Mucosa of rectum (tissue), 2 donors: ENCODE results near the gene MSI2.
A peak's percentile ranks its signal among the peaks of the same experiment; 100 is the strongest.

Experiments
- H3K27ac ChIP-seq, 2 donors: one replicate each; pipeline ENCODE4 v1.7.0; 2013; ENCODE audit warnings: inconsistent platforms in 2 of 2, low read depth in 2 of 2, low read length in 2 of 2
- H3K27me3 ChIP-seq, 2 donors: one replicate each; pipeline ENCODE4 v1.7.0; 2013; ENCODE audit warnings: low read length in 2 of 2; ENCODE audit not compliant: control insufficient read depth in 2 of 2, insufficient read depth in 2 of 2
- H3K36me3 ChIP-seq, 2 donors: one replicate each; pipeline ENCODE4 v1.7.0; 2013; ENCODE audit warnings: low read length in 2 of 2; ENCODE audit not compliant: control insufficient read depth in 2 of 2, insufficient read depth in 2 of 2
- H3K4me1 ChIP-seq, 2 donors: one replicate each; pipeline ENCODE4 v1.7.0; 2013; ENCODE audit warnings: low read length in 2 of 2, mild to moderate bottlenecking in 1 of 2; ENCODE audit not compliant: control insufficient read depth in 2 of 2, insufficient read depth in 2 of 2
- H3K4me3 ChIP-seq, 2 donors: one replicate each; pipeline ENCODE4 v1.7.0; 2013; ENCODE audit warnings: low read length in 2 of 2
- H3K9ac ChIP-seq, 2 donors: one replicate each; pipeline ENCODE4 v1.7.0; 2013; ENCODE audit warnings: low read length in 2 of 2, low read depth in 1 of 2, mild to moderate bottlenecking in 1 of 2
- H3K9me3 ChIP-seq, 2 donors: one replicate each; pipeline ENCODE4 v1.7.0; 2013; ENCODE audit warnings: low read length in 2 of 2; ENCODE audit not compliant: control insufficient read depth in 2 of 2
- donor health status: healthy.
- donor health status: Normal muscosa, but diverticular disease.

MSI2 gene

GRCh38 chr17:57413848-57414651 lies 157.7 kb downstream of the MSI2 start:
- Histone ChIP-seq H3K4me3 (no peak overlapping the region), H3K9ac (no peak overlapping the region), H3K4me1 (peaks cover 7 to 9% of the 10 kb centered on the region in 2 donors), H3K9me3 (no peaks in the 10 kb centered on the region), H3K36me3 (no peaks in the 10 kb centered on the region), H3K27me3 (no peaks in the 10 kb centered on the region), H3K27ac (peak overlapping the region; percentile 45 to 78)

DNA sequence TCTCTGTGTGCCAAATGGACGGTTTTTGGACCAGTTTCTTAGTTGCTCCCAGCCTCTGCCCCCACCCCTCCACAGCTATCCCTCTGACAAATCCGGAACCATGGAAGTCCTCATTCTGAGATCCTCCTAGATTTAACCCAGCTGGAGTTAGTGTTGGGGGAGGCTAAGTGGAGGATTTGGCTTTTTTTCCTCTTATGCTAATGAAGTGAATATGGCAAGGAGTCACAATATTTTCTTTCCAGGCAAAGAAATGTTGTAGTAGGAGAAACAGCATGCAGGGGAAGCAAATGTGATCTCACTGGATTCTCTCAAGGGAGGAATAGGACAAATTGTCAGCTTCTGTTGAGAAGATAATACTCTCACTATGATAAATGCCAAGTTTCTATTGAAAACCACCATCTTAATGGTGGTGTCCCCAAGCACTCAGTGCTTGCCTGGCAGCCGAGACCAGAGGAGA lies 159.5 kb downstream of the MSI2 start:
- Histone ChIP-seq H3K4me1 (peaks cover 9 to 12% of the 10 kb centered on the region in 2 donors), H3K9me3 (no peaks in the 10 kb centered on the region), H3K9ac (no peak overlapping the region), H3K36me3 (no peaks in the 10 kb centered on the region), H3K27me3 (no peaks in the 10 kb centered on the region), H3K4me3 (no peak overlapping the region), H3K27ac (no peak overlapping the region)

- Histone ChIP-seq H3K36me3 (no peaks in the 10 kb centered on the region), H3K27me3 (no peaks in the 10 kb centered on the region), H3K4me3 (no peak overlapping the region), H3K9ac (no peak overlapping the region), H3K9me3 (no peaks in the 10 kb centered on the region), H3K4me1 (peaks cover 13 to 14% of the 10 kb centered on the region in 2 donors), H3K27ac (no peak overlapping the region)
Observed at GRCh38 chr17:57416369-57416768, 160.0 kb downstream of the MSI2 start.

- Histone ChIP-seq H3K9ac (no peak overlapping the region), H3K4me1 (peaks cover 15 to 20% of the 10 kb centered on the region in 2 donors), H3K27ac (no peak overlapping the region), H3K4me3 (no peak overlapping the region), H3K9me3 (no peaks in the 10 kb centered on the region), H3K36me3 (no peaks in the 10 kb centered on the region), H3K27me3 (no peaks in the 10 kb centered on the region)
Observed at GRCh38 chr17:57417956-57418355, 161.6 kb downstream of the MSI2 start.

DNA sequence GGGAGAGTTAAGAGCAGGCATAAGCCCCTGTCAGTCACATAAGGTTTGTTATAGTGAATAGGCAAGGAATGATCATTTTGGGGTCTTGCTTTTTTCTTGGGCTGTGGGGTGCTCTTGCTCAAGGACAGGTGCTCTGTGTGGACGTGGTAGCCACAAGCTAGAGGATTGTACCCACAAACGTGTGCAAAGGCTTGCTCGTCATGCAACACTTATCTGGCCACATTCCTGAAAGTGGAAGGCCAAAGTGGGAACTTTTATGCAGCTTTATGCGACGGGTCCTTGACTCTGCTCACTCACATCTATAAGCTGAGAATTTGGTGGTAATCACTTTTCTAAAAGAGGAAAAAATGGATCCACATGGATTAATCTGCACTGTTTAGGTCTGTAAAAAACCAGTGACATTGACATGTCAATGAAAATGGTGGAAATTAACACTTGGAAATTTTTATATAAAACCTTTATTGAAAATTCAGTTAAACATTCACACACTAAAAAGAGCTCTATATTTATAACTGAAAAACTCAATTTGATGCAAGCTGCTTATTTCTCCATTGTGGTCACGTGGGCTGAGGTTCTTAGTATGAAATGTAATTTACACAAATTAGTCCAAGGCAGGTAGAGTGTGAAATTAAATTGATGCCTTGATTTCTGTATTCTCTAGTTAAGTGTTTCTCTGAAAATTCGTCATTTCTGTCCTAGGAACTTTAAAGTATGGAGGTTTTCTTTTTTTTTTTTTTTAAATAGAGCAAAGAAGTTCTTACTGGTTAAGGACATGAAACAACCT lies 162.3 kb downstream of the MSI2 start:
- no peak overlapping the region for H3K4me3 ChIP-seq
- H3K36me3 ChIP-seq: no peaks in the 10 kb centered on the region
- H3K4me1 ChIP-seq: peaks cover 15 to 19% of the 10 kb centered on the region in 2 donors
- H3K9ac ChIP-seq: no peak overlapping the region
- no peak overlapping the region for H3K27ac ChIP-seq
- no peaks in the 10 kb centered on the region for H3K27me3 ChIP-seq
- H3K9me3 ChIP-seq: no peaks in the 10 kb centered on the region

DNA sequence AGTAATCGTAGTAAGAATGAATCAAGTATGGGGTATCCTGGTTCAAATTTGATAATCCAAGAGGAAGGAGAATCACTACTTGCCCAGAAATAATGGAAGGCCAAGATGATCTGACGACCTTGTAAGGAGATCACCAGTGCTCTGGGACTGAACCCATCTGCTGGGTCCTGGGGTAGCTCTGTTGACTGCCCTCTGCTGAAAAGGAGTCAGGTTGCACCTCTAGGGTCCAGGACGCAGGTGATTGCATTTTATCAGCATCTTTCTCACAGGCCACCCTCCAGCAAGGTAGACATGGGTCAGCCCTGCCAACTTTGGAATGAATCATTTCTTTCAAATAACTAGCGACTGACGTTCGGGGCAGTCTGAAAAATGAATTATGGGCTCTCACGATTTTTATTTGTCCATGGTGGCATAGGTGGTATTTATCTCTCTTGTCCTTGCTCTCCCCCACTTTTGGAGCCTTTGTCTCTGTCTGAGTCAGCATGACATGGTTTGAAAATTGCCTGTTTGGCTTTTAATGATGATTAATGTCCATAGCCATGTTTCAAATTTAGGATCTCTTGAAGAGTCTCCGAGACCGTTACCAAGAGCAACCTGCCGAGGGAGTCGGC lies 163.7 kb downstream of the MSI2 start:
- no peaks in the 10 kb centered on the region for H3K27me3 ChIP-seq
- H3K27ac ChIP-seq: peak overlapping the region in 1 of 2 donors; percentile 88
- H3K4me1 ChIP-seq: peaks cover 12 to 25% of the 10 kb centered on the region in 2 donors

GRCh38 chr17:57420734-57421717 lies 164.7 kb downstream of the MSI2 start:
- no peaks in the 10 kb centered on the region for H3K27me3 ChIP-seq
- H3K27ac ChIP-seq: peak overlapping the region; percentile 82 to 88
- no peak overlapping the region for H3K4me3 ChIP-seq
- peaks cover 17 to 30% of the 10 kb centered on the region in 2 donors for H3K4me1 ChIP-seq
- no peaks in the 10 kb centered on the region for H3K9me3 ChIP-seq
- H3K9ac ChIP-seq: peak overlapping the region in 1 of 2 donors; percentile 41
- no peaks in the 10 kb centered on the region for H3K36me3 ChIP-seq

More for the DNA sequence above, 163.7 kb downstream of the MSI2 start:
- Histone ChIP-seq H3K9ac (no peak overlapping the region), H3K36me3 (no peaks in the 10 kb centered on the region), H3K4me3 (no peak overlapping the region), H3K9me3 (no peaks in the 10 kb centered on the region)

GRCh38 chr17:57422574-57423164 lies 166.3 kb downstream of the MSI2 start:
- H3K36me3 ChIP-seq: no peaks in the 10 kb centered on the region
- no peak overlapping the region for H3K9ac ChIP-seq
- no peaks in the 10 kb centered on the region for H3K9me3 ChIP-seq
- peaks cover 17 to 30% of the 10 kb centered on the region in 2 donors for H3K4me1 ChIP-seq
- H3K27me3 ChIP-seq: no peaks in the 10 kb centered on the region
- H3K4me3 ChIP-seq: no peak overlapping the region
- H3K27ac ChIP-seq: peak overlapping the region in 1 of 2 donors; percentile 16

- peaks cover 17 to 30% of the 10 kb centered on the region in 2 donors for H3K4me1 ChIP-seq
- no peaks in the 10 kb centered on the region for H3K36me3 ChIP-seq
- no peak overlapping the region for H3K27ac ChIP-seq
- H3K27me3 ChIP-seq: no peaks in the 10 kb centered on the region
- H3K9ac ChIP-seq: no peak overlapping the region
- no peak overlapping the region for H3K4me3 ChIP-seq
- H3K9me3 ChIP-seq: no peaks in the 10 kb centered on the region
Observed at GRCh38 chr17:57423541-57423940, 167.2 kb downstream of the MSI2 start.
